ENCODE data around the gene MGAT4C. TPM values are rescaled to one million over a fixed set of nuclear protein-coding genes. Genes with fewer than 3 reads are reported as not detected.

The MGAT4C gene
- total RNA-seq, 1 experiment from 2014 or later, result not detected

DNA sequence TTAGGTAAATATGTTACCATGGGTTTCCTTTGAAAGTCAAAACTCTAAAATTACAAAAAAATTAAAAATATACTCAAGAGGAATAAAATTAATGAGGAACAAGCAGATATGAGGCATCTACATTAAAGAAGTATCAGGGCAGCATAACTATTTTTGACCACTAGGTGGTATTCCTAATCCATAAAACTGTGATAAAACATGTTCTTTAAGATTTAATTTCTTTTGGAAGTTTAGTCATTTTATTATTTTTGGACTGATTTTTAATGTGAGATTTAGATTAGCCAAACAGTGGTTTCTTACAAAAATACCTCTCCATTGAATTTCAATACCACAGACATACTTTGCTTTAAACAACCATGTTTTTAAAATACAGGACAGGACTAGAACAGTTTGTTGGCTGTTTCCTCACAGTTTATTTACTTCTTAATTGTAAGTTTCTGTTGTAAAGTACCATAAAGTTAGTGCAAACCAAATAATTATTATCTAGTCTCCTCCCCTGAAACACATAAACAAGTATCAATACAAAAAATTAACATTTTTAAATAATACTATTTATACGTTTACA, 332.3 kb downstream of the MGAT4C start:
- DNase-seq, result no peak
- H3K9me3 ChIP-seq (ENCODE audit: insufficient read depth, low read depth), result no peaks in the 10 kb centered on the region
- POLR2A ChIA-PET (ENCODE audit: unreplicated experiment), result no interaction called here
- no peaks in the 10 kb centered on the region for H3F3A ChIP-seq (ENCODE audit: insufficient read depth, low read depth)
- no peaks in the 10 kb centered on the region for H3K27me3 ChIP-seq (ENCODE audit: insufficient read depth, low read depth)
- TF ChIP-seq, protein P1, sequence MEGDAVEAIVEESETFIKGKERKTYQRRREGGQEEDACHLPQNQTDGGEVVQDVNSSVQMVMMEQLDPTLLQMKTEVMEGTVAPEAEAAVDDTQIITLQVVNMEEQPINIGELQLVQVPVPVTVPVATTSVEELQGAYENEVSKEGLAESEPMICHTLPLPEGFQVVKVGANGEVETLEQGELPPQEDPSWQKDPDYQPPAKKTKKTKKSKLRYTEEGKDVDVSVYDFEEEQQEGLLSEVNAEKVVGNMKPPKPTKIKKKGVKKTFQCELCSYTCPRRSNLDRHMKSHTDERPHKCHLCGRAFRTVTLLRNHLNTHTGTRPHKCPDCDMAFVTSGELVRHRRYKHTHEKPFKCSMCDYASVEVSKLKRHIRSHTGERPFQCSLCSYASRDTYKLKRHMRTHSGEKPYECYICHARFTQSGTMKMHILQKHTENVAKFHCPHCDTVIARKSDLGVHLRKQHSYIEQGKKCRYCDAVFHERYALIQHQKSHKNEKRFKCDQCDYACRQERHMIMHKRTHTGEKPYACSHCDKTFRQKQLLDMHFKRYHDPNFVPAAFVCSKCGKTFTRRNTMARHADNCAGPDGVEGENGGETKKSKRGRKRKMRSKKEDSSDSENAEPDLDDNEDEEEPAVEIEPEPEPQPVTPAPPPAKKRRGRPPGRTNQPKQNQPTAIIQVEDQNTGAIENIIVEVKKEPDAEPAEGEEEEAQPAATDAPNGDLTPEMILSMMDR (conservative IDR thresholded peaks at IDR 0.05), result peak; percentile 78
- TF ChIP-seq EZH2 (IDR thresholded peaks at IDR 0.05; ENCODE audit: low read depth), result no peak
- H3K36me3 ChIP-seq (ENCODE audit: low read depth), result no peaks in the 10 kb centered on the region
- no peaks in the 10 kb centered on the region for H3K79me2 ChIP-seq (ENCODE audit: low read depth)
- no peak overlapping the region for H3K4me3 ChIP-seq
- H3K27ac ChIP-seq, result no peak overlapping the region
- no peaks in the 10 kb centered on the region for H3K9me2 ChIP-seq (ENCODE audit: insufficient read depth)
- no peak overlapping the region for H3K4me2 ChIP-seq
- H4K20me1 ChIP-seq (ENCODE audit: insufficient read depth), result no peaks in the 10 kb centered on the region
- BruUV-seq (replicated peaks), result no TSS peak
- no peak overlapping the region for H2AFZ ChIP-seq
- CTCF ChIA-PET, result interaction anchor here (0.6 kb wide), 1 partner anchor 431 kb away, joined by 5 read pairs; no protein-coding TSS in a partner anchor
- intact Hi-C loops (cut with micrococcal nuclease; ENCODE audit: unreplicated experiment), result loop anchor here (5.0 to 10.0 kb wide), 4 partner anchors 767 to 1921 kb away; no protein-coding TSS in a partner anchor
- H3K4me1 ChIP-seq (replicated peaks; ENCODE audit: insufficient read depth), result no peaks in the 10 kb centered on the region

DNA sequence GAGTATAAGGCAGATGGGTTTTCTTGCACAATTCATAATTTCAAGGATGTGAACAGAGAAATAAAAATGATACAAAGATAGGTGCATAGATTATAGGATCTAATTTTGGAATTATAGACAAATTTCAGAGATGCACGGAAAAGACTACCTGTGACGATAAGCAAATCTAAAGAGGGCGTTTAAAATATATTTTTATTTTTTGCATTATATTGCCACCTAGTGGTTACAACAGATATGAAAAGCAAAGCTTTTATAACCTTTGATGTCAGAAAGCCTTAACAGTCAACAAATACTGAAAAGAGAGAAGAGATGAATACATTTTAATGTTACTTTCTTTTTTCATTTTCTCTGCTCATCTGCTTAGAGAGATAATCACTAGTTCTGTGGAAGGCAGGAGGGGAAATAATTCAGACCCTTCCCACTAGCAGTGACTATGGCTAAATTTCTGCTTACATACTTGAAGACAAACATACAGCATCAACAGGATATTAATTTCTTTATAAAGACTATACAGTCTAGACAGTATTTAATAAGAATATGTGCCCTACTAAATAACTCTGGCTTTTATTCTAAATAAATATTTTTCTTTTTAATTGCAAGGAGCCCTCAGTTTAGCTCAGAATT, 335.8 kb downstream of the MGAT4C start:
- Histone ChIP-seq H3K9me3 (ENCODE audit: insufficient read depth, low read depth) (no peaks in the 10 kb centered on the region), H2AFZ (no peak overlapping the region), H3K4me3 (no peak overlapping the region), H3K27me3 (ENCODE audit: insufficient read depth, low read depth) (no peaks in the 10 kb centered on the region), H3K4me2 (peak overlapping the region; percentile 24; the same call in 1 of the 2 replicates), H3K9me2 (ENCODE audit: insufficient read depth) (no peaks in the 10 kb centered on the region), H3K36me3 (ENCODE audit: low read depth) (no peaks in the 10 kb centered on the region), H4K20me1 (ENCODE audit: insufficient read depth) (no peaks in the 10 kb centered on the region), H3K27ac (no peak overlapping the region), H3K4me1 (replicated peaks; ENCODE audit: insufficient read depth) (no peaks in the 10 kb centered on the region), H3K79me2 (ENCODE audit: low read depth) (no peaks in the 10 kb centered on the region), H3F3A (ENCODE audit: insufficient read depth, low read depth) (no peaks in the 10 kb centered on the region)
- BruUV-seq (replicated peaks), result no TSS peak
- no peak for TF ChIP-seq EZH2 (IDR thresholded peaks at IDR 0.05; ENCODE audit: low read depth)
- TF ChIP-seq, protein P1 (conservative IDR thresholded peaks at IDR 0.05), result peak; percentile 77
- no peak for DNase-seq
- intact Hi-C loops (cut with micrococcal nuclease; ENCODE audit: unreplicated experiment), result loop anchor here (2.0 to 10.0 kb wide), 5 partner anchors 452 to 1924 kb away; no protein-coding TSS in a partner anchor
- ChIA-PET POLR2A (ENCODE audit: unreplicated experiment) (no interaction called here), CTCF (interaction anchor here (0.6 kb wide), 1 partner anchor 452 kb away, joined by 3 read pairs; no protein-coding TSS in a partner anchor)

Measured in PC-9 (cell line).